Left ventricle myocardium inferior (tissue), 1 donor: ENCODE measurements around the gene GAL3ST2. TPM values are rescaled to one million over a fixed set of nuclear protein-coding genes. Genes with fewer than 3 reads are reported as not detected.

Experiments
- DNase-seq: peaks from one replicate; pipeline ENCODE4 v3.0.0-alpha.2; 2020
- H3K27ac ChIP-seq: fragments of 200-600 bp; replicated peaks from 2 replicates; pipeline ENCODE4 v1.8.0; 2021
- H3K27me3 ChIP-seq: fragments of 200-600 bp; 2 replicates; pipeline ENCODE4 v1.8.0; 2021; ENCODE audit warnings: low read depth
- H3K36me3 ChIP-seq: fragments of 200-600 bp; 2 replicates; pipeline ENCODE4 v1.8.0; 2021
- H3K4me1 ChIP-seq: fragments of 200-600 bp; 2 replicates; pipeline ENCODE4 v1.8.0; 2021
- H3K4me3 ChIP-seq: fragments of 200-600 bp; 2 replicates; pipeline ENCODE4 v1.8.0; 2021; ENCODE audit warnings: mild to moderate bottlenecking, moderate library complexity
- H3K9me3 ChIP-seq: fragments of 200-600 bp; replicated peaks from 2 replicates; pipeline ENCODE4 v1.8.0; 2021
- CTCF ChIP-seq: fragments of 200-600 bp; IDR thresholded peaks from 2 replicates; pipeline ENCODE4 v1.8.0; 2021; ENCODE audit warnings: antibody characterized with exemption, mild to moderate bottlenecking, borderline replicate concordance
- intact Hi-C: fragments of 100-400 bp; cut with micrococcal nuclease; formaldehyde crosslinking; loops from one replicate; pipeline ENCODE4 v1.11.0; 2022
- total RNA-seq: library from RNA; stranded (reverse); fragmentation: NEBNext Ultra II Directional; extraction: Animal tissue kit (Norgen Biotek cat#: 25700); gene quantifications from one replicate; pipeline ENCODE4 v1.2.1, GENCODE V29; 2021
- donor health status: DM: no; HTN: yes; CAD: no; lungs with severe emphysema.

Gene GAL3ST2
- total RNA-seq, 1 donor from 2014 or later: not detected

- intact Hi-C loops: no loop called here
- DNase-seq: no peak
- peaks cover 45% of the 10 kb centered on the region for H3K27me3 ChIP-seq
- no peak for TF ChIP-seq CTCF
- H3K9me3 ChIP-seq: no peaks in the 10 kb centered on the region
- H3K4me3 ChIP-seq: no peak overlapping the region
- no peak overlapping the region for H3K27ac ChIP-seq
- no peaks in the 10 kb centered on the region for H3K4me1 ChIP-seq
- H3K36me3 ChIP-seq: no peaks in the 10 kb centered on the region
These were observed 5.7 kb upstream of the GAL3ST2 start for GRCh38 chr2:241770936-241771285.

- intact Hi-C loops: no loop called here
- no peak overlapping the region for H3K27ac ChIP-seq
These were observed 5.1 kb upstream of the GAL3ST2 start for GRCh38 chr2:241771286-241772062.

GRCh38 chr2:241772063-241772499 is 4.5 kb upstream of the GAL3ST2 start:
- DNase-seq: no peak
- Histone ChIP-seq H3K27me3 (peaks cover 56% of the 10 kb centered on the region), H3K36me3 (no peaks in the 10 kb centered on the region)

More at GRCh38 chr2:241771286-241772062, 5.1 kb upstream of the GAL3ST2 start:
- no peaks in the 10 kb centered on the region for H3K36me3 ChIP-seq
- no peaks in the 10 kb centered on the region for H3K9me3 ChIP-seq
- no peak for TF ChIP-seq CTCF
- no peaks in the 10 kb centered on the region for H3K4me1 ChIP-seq
- no peak for DNase-seq
- H3K4me3 ChIP-seq: no peak overlapping the region
- H3K27me3 ChIP-seq: peaks cover 50% of the 10 kb centered on the region

GRCh38 chr2:241773511-241774418 is 2.9 kb upstream of the GAL3ST2 start:
- no peak for DNase-seq
- H3K27me3 ChIP-seq: peaks cover 66% of the 10 kb centered on the region

More at GRCh38 chr2:241772063-241772499, 4.5 kb upstream of the GAL3ST2 start:
- H3K27ac ChIP-seq: no peak overlapping the region
- no peaks in the 10 kb centered on the region for H3K4me1 ChIP-seq
- H3K9me3 ChIP-seq: no peaks in the 10 kb centered on the region
- intact Hi-C loops: no loop called here
- TF ChIP-seq CTCF: no peak
- H3K4me3 ChIP-seq: no peak overlapping the region

More at GRCh38 chr2:241773511-241774418, 2.9 kb upstream of the GAL3ST2 start:
- TF ChIP-seq CTCF: no peak
- Histone ChIP-seq H3K4me1 (no peaks in the 10 kb centered on the region), H3K27ac (no peak overlapping the region), H3K36me3 (no peaks in the 10 kb centered on the region), H3K4me3 (no peak overlapping the region), H3K9me3 (no peaks in the 10 kb centered on the region)
- intact Hi-C loops: no loop called here
